Lower leg skin (tissue), 4 donors: ENCODE data around the gene SERPINA3. TPM values are rescaled to one million over a fixed set of nuclear protein-coding genes. Genes with fewer than 3 reads are reported as not detected.
A peak's percentile ranks its signal among the peaks of the same experiment; 100 is the strongest.

Experiments
- DNase-seq, 2 donors: peaks; one replicate each; pipeline ENCODE4 v3.0.0-alpha.2; 2019; ENCODE audit warnings: low spot score in 2 of 2
- H3K4me3 ChIP-seq: fragments of 200-600 bp; sonication (generic); 2 replicates; pipeline ENCODE4 v1.5.1; 2017; ENCODE audit warnings: mild to moderate bottlenecking, low read depth; ENCODE audit not compliant: poor library complexity, severe bottlenecking
- CTCF ChIP-seq, 3 donors: fragments of 450-650 bp; IDR thresholded peaks; one replicate each; pipeline ENCODE4 v1.5.1; 2016; ENCODE audit warnings: antibody characterized with exemption in 3 of 3, mild to moderate bottlenecking in 3 of 3, moderate library complexity in 2 of 3
- POLR2A ChIP-seq, 2 donors: fragments of 450-650 bp; IDR thresholded peaks; one replicate each; pipeline ENCODE4 v1.6.1; 2016 to 2017; ENCODE audit warnings: antibody characterized with exemption in 2 of 2, mild to moderate bottlenecking in 1 of 2, moderate library complexity in 1 of 2
- WGBS, 2 donors: methylation state at CpG; one replicate each; pipeline ENCODE4 v1.1.5; 2018; 5-methylcytosine and 5-hydroxymethylcytosine counted together
- intact Hi-C: fragments of 100-400 bp; cut with DNase I; formaldehyde crosslinking; loops from one replicate; pipeline ENCODE4 v1.15.0; 2023; ENCODE audit warnings: low total_unique reads
- total RNA-seq, 4 donors: library from RNA; depleted of rRNA; stranded (reverse); fragments of >200 nt; gene quantifications; one replicate each; pipeline ENCODE4 v1.1.0, GENCODE V29; 2016

The SERPINA3 gene
- 10 to 100 TPM in 3 of 4 donors, 1 to 10 TPM in 1; 9.9 to 95.8 (median 25.7) TPM for total RNA-seq

- H3K4me3 ChIP-seq, result no peak within 1 kb of the TSS
- intact Hi-C loops, result no loop called here
- DNase-seq, result peak in 1 of 2 donors; percentile 79
- no peak for TF ChIP-seq POLR2A (IDR thresholded peaks at IDR 0.05)
- TF ChIP-seq CTCF (IDR thresholded peaks at IDR 0.05), result no peak
- 49 to 50% methylated on average over 4 of the region's 4 CpGs for WGBS, 2 donors
Measured at GRCh38 chr14:94612174-94612573, at the start of gene SERPINA3. Gene SERPINA3 (plus strand): TSS chr14:94612391. CDS start chr14:94614442, 2,051 bp downstream.

GRCh38 chr14:94562941-94563883 is 49.0 kb upstream of the SERPINA3 start:
- intact Hi-C loops, result no loop called here
- TF ChIP-seq CTCF (IDR thresholded peaks at IDR 0.05), result no peak
- no peak for TF ChIP-seq POLR2A (IDR thresholded peaks at IDR 0.05)
- 85 to 87% methylated on average over 15 to 16 of the region's 16 CpGs for WGBS, 2 donors
- no peak overlapping the region for H3K4me3 ChIP-seq
- peak in 1 of 2 donors; percentile 57 for DNase-seq

GRCh38 chr14:94564381-94564780 is 47.8 kb upstream of the SERPINA3 start:
- peak in 1 of 2 donors; percentile 13 for DNase-seq
- no peak overlapping the region for H3K4me3 ChIP-seq
- intact Hi-C loops, result no loop called here
- TF ChIP-seq CTCF (IDR thresholded peaks at IDR 0.05), result no peak
- TF ChIP-seq POLR2A (IDR thresholded peaks at IDR 0.05), result no peak

GRCh38 chr14:94568186-94568585 is 44.0 kb upstream of the SERPINA3 start:
- WGBS, 2 donors, result 85 to 86% methylated on average over 9 of the region's 9 CpGs
- no peak overlapping the region for H3K4me3 ChIP-seq
- no peak for TF ChIP-seq CTCF (IDR thresholded peaks at IDR 0.05)
- no peak for TF ChIP-seq POLR2A (IDR thresholded peaks at IDR 0.05)
- intact Hi-C loops, result no loop called here
- peak in 1 of 2 donors; percentile 66 for DNase-seq

- peak in 1 of 2 donors; percentile 65 for DNase-seq
- H3K4me3 ChIP-seq, result no peak overlapping the region
- WGBS, 2 donors, result 88 to 90% methylated on average over 17 to 19 of the region's 20 CpGs
- TF ChIP-seq POLR2A (IDR thresholded peaks at IDR 0.05) (no peak), CTCF (IDR thresholded peaks at IDR 0.05) (no peak)
- intact Hi-C loops, result no loop called here
Measured at GRCh38 chr14:94569381-94570001, 42.7 kb upstream of the SERPINA3 start.
